HG03103 (cell line): Measurements from ENCODE around the gene CDC42EP3.
A peak's percentile ranks its signal among the peaks of the same experiment; 100 is the strongest.

Experiments used
- ATAC-seq: cut with Tn5 transposase; IDR thresholded peaks from one replicate; pipeline ENCODE4 v1.9.1; 2021; ENCODE audit warnings: low read depth; ENCODE audit not compliant: unreplicated experiment

CDC42EP3 gene

DNA sequence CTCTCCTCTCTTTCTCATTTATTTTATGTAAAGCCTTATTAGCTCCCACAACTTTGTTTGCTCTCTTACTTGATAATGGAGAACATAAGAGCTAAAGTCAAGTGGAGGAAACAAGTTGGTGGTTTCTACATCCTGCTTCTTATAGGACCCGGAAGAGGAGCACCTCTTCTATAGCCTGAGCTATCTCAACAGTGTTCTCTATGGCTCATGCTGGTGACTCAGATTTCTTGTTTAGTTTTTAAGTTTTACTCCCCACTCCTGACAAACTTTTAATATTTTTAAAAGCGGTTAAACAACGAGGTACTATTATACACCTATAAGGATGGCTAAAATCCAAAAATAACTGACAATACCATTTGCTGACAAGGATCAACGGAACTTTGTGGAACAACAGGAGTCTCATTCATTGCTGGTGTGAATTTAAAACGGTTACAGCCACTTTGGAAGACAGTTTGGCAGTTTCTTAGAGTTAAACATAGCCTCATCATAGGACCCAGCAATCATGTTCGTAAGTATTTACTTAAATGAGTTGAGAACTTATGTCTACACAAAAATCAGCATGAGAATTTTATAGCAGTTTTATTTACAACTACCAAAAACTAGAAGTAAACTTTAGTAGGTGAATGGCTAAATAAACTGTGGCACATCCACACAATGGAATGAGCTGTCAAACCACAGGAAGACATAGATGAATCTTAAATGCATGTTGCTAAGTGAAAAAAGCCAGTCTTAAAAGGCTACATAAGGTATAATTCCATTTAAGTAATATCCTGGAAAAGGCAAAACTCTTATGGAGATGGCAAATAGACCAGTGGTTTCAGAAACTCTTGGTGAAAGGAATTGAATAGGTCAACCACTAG is 12.7 kb upstream of the CDC42EP3 start:
- no peak for ATAC-seq

DNA sequence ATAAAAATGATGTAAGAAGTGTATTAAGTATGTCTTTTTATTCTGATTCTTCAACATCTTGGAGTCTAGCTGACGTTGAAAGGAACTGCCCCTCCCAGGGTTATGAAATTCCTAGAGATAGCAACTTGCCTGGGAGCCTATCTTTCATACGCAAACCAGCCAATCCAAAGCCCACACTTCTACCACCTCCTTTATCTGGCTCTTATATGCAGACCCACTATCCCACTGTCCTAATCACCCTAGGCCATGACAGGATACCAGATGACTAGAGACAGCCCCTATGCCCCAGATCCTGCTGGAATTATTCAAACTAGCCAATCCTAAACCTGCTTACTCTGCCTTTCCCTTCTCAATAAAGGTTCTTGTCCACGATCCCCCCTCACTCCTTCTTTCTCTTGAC is 11.8 kb upstream of the CDC42EP3 start:
- ATAC-seq = no peak

DNA sequence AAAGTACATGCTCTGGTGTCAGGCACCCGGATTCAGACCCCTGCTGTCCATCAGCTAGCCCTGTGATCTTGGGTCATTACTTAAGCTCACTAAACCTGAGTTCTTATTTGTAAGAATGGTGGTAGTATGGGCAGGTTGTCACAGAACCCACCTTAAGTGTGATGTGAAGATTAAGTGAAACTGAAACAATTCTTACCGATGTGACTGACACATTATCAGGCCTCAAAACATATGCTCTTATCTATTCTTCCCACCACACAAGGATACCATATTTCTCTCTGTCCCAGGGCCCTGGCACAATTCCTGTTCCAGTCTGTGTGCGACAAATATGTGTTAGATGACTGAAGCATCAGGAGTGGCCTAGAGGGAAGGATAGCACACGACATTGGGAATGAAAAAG is 11.0 kb upstream of the CDC42EP3 start:
- ATAC-seq = no peak

DNA sequence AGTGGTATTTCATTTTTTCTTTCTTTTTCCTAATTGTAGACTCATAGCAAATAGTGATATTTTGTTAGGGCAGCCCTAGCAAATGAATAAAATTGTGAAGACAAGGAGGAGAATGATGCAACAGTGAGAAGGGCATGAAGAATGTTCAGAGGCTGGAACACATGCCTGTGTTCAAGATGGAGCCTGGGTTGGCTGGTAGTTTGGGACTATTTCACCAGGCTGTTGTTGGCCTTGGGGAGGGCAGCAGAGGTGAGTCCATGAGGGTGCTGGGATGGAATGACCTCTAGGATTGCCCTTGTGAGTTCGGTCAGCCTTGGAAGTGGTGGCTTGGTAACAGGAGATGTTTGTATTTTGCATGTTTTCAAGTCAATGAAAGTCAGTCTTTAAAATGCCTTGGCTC is 10.1 kb upstream of the CDC42EP3 start:
- no peak for ATAC-seq

DNA sequence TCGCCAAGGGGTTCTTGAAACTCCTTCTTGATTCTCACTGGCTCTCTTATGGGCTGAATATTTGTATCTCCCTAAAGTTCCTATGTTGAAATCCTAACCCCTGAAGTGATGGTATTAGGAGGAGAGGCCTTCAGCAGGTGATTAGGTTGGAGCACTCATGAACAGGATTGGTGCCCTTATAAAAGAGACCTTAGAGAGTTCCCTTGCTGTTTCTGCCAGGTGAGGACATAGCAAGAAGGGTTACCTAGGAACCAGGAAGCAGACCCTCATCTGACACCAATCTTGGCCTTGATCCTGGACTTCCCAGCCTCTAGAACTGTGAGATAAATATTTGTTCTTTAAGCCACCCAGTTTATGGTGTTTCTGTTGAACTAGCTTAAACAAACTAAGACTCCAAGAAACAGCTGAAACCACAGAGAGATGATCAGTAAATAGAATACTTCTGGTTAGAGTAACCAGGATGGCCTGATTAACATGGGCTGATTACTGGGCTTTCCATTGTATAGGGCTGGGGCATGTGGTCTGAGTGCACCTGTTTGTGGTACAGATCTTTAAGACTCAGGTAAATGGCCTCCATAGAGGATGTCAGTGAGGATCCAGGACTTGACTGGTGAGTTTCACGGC is 7.7 kb upstream of the CDC42EP3 start:
- no peak for ATAC-seq

DNA sequence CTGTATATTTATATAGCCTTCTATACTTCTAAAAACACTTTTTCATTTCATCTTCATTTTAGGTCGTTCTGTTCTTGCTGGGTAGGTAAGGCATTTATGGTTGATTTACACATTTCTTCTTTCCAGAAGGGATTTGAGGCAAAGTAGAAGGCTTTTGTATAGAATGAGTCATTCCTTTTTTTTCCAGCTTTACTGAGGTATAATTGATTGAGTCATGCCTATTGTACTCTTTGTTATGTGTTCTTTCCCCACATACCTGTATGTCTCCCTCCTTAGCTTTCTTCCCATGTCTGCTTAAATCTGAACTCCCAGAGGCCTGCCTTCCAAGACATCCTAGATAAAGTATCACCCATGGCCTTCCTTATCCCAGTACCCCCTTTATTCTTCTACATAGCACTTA is 4.8 kb upstream of the CDC42EP3 start:
- ATAC-seq = no peak

DNA sequence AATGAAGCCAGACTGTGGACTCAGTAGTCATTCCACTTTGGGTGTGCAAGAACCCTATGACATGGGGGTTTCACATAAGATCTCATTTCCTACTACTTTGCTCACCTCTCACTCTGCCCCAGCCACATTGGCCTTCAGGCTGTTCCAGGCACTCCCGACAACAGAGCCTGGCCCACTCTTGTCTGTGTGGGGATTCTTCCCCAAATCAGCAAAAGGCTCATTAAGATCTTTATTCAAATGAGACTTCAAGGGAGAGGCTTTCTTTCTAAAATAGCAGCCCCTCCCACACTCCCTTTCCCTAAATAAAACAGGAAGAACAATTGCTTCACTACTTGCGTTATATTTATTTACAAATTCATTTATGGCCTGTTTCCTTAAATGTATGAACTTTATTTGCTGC is 3.5 kb upstream of the CDC42EP3 start:
- ATAC-seq = no peak

DNA sequence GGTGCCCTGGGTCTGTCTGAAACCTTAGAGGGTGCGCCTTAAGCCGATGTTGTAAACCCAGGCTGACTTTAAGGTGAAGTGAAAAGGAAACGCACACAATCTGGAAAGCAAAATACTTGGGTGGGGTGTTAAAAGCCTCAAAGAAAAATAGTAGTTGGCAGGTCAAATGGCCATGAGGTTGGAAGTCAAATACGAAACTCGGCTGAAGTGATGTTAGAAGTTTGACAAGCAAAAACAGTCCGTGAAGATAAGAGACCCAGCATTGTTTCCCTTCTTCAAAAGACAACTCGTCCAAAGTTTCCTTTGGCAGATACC is 1.4 kb upstream of the CDC42EP3 start:
- ATAC-seq = no peak

DNA sequence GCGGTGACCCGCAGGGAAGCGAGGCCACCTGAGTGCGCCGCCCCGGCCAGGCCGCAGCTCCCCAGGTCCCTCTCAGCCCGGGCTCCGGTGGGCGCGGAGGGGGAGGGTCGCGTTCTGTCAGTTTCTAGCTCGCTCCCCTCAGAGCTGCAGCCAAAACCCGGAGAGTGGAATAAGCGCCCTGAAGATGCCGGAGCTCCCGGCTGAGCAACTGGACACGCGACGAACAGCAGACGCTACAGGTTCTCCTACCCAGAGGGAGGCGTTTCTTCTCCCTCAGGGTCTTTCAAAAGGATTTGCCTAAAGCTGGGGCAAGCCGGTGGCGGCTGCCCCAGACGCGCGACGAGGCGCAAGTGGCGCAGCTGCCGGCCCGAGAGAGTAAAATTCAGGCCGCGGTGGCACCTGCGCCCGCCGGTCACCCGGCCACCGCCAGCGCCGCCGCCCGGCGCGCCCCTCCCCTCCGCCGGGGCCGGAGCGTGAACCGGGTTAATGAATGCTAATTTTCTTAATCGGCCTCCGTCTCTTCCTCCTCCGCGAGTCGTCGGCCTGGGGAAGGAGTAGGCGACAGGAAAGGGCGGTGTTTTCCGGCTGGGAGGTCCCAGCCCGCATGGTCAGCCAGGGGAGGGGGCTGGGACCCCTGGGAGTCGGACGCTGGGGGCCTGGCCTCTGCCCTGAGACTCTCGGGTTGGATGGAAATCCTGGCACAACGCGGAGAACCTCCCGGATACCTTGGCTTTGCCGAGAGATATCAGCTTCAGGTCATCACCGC is 845 bp upstream of the CDC42EP3 start:
- ATAC-seq = peak; percentile 32

DNA sequence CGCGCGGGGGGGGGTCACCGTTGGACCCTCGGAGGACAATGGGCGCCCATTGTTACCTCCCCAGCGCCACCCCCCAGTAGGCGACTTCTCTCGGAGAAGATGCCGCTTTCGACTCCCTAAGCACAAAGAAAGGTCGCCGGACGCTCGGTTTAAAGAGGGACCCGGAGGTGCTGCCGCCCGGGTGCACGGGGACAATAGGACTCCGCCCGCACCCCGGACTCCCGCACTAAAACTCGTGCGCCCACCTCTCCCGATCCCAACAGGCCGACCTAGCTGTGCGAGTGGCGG is 318 bp upstream of the CDC42EP3 start:
- ATAC-seq = peak; percentile 7

DNA sequence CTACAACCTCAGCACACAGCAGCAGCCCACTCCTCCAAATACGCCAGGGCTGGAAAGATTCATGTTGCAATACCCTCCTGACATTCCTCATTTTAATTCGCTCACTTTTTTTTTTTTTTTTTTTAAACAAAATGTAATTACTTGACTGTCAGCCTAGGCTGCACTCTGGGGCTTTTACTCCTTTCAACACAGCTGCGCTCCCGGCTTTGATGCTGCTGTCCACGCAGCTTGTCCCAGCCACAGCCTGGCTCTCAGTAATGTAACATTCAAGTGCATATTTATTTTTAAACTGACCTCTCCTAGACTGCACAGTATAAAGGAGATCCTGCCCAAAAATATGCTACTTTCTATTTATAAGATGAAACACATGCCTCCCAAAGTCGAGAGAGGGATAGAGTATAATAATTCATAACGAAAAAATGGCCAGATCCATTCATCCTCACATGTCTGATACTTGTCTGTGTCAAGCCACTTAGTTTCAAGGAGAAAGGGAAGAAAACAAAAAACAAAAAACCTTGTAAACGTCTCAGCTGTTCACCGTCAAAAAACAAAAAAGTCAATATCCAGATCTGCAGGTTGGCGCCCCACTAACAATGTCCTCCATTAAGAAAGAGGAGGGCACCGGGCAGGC is 949 bp downstream of the CDC42EP3 start:
- no peak for ATAC-seq

DNA sequence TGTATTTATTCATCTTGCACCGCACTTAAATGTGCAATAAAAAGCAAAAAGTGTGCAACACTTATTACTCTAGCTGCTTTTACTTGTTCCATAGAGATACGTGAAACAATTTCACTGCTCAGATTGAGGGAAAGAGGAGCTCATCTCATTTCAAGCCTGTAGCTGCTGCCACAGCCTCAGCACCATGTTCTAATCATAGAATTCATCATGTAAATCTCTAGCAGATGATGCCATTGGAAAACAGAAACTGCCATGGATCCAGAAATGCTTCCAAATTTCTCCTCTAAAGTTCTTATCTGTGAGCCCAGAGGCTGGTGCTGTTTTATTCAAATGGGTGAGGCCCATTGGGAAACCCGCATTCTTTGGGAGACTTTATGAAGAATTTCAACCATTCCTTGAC is 2.0 kb downstream of the CDC42EP3 start:
- no peak for ATAC-seq

DNA sequence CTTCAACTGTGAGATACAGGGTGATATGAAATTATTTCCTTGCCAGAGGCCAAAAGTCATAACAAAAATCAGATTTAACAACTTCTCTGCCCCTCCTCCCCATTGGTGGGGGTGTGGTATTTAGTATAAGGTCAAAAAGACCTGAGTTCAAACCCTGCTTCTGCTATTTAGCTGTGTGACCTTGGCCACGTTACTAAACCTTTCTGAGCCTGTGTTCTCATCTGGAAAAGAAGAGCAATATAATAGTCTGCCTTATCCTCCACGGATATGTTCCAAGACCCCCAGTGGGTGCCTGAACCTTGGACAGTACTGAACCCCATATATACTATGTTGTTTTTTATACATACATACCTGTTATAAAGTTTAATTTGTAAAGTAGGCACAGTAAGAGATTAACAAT is 3.7 kb downstream of the CDC42EP3 start:
- ATAC-seq = no peak

DNA sequence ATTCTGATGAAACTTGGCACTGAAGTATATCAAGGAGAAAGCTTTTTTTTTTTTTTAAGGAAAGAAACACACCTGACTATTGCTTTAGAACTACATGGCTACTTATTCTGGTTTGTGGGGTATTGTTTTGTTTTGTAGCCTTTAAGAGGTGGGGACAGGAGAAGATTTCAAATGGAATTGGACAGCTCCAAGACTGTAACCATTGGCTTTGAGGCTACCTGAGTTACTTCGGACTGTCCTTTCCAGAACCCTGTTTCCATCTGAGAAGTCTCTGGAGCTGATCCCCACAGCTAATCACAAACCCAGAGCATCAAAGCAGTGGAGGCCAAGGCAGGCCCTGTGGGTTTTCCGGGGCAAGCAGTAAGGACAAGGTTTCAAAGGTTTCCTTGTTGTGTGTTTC is 4.7 kb downstream of the CDC42EP3 start:
- ATAC-seq = no peak

DNA sequence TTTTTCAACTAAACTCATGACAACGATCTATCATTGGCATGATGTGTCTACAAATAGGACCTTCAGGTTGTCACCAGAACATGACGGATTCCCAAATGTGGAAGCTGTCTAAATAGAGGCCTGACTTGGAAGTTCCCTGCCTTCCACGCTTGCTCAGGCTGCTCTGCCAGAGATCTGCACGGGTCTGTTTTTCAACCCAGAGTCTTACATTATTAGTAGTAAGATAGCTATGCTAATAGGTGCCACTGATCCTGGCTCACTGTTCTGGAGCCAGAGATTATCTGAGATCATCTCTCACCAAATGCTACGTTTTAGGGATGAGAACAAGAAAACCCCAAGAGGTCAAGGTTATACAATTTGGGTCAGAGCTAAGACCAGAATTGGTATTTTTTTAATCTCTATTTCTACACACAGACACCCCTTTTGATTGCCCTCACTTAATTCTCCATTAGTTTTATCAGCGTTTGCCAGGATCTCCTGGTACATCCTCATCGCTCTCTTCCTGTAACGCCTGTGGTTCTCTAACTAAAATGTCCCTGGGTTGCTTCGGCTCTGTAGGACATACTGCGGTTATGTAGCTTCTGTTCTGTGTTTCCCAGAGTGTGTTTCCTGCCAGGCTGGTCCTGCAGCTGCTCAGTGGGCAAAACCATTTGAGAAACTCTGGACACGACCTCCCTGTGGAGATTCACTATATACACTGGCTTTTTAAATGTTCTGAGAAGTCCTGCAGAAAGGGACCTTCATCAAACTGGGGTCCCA is 5.7 kb downstream of the CDC42EP3 start:
- no peak for ATAC-seq

DNA sequence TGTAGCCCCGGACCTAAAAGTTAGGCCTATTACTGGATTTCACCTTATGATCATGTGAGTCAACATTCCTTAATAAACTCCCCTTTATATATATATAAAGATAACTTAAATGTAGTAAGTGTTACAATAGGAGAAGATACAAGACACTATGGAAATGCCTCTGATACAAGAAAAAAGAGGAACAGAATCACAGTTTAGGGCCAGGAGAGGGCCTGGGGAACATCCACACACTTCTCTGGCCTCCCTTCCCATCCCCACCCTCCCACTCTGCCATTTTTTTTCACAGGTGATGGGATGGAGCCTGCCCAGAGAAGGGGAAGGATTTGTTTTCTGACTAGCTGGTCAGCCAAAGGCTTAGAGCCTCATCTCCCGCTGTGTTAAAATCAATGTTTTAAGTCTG is 6.4 kb downstream of the CDC42EP3 start:
- no peak for ATAC-seq

DNA sequence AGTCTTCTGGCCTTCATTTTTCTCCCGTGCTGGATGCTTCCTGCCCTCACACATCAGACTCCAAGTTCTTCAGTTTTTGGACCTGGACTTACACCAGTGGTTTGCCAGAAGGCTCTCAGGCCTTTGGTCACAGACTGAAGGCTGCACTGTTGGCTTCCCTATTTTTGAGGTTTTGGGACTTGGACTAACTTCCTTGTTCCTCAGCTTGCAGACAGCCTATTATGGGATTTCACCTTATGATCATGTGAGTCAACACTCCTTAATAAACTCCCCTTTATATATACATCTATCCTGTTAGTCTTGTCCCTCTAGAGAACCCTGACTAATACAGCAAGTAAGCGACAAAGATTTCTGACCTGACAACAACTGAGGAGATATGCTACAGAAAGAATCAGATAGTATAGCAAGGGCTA is 7.2 kb downstream of the CDC42EP3 start:
- ATAC-seq = no peak

DNA sequence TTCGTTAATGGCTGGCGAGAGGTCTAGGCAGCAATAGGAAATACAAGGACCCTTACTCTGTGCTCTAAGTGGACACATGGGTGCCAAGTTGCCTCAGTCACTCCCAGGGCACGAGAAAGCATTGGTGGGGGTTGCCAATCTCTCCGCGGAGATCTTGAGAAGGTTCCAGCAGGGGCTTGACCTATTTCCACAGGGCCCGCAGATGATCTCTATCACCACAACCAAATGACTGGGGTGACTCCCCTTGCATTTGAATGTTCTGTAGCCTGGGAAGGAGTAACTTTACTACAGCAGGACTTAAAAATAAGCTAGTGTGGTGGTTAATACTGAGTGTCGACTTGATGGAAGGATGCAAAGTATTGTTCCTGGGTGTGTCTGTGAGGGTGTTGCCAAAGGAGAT is 8.1 kb downstream of the CDC42EP3 start:
- ATAC-seq = no peak

DNA sequence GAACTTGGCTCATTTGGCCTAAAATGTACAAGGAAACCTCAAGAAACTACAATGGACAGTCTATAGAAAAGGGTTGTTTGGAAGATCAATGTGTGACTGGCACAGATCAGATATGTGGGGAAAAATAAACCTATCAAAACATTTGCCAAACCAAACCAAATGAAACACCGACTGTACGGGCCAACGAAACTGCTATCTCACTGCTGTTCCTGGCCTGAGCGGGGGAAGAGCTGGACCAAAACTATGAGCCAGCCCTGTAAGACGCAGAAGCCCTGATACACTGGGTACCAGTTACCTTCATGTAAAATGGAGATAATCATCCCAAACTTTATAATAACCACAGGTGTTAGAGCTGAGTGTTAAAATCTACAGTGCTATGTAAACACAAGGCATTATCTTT is 11.7 kb downstream of the CDC42EP3 start:
- ATAC-seq = no peak

DNA sequence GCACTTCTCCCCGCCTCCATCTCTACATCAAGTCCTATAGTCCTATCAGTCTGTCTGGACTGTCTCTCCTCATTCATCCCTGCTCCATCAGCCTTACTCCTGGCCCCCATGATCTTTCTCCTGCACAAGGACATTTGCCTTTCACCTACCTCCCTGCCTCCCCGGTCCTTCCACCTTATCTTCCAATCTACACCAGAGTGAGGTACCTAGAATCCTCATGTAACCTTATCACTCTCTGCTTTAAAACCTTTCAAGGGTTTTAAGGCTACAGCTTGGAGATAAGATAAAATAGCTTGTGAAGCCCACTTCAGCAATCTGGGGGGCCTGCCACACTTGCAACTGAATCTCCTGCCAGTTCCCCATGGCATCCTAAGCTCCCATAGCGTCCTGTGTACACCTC is 12.8 kb downstream of the CDC42EP3 start:
- no peak for ATAC-seq

DNA sequence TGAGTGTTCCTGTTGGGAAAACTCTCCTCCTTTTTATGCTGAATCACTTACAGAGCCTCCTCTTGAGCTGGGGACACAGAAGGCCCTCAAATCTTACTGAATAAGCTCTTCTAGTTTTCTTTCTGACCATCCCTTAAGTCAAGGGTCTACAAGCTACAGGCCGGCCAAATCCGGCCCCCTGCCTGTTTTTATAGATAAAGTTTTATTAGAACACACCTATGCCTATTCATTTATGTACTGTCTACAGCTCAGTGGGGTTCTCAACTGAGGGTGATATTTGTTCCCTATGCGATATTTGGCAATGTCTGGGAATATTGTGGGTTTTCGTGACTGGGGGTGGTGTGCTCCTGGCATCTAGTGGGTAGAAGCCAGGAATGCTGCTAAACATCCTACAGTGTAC is 14.0 kb downstream of the CDC42EP3 start:
- ATAC-seq = no peak
